ENCODE measurements around the gene SERPINA5. TPM values are rescaled to one million over a fixed set of nuclear protein-coding genes. Genes with fewer than 3 reads are reported as not detected.

The SERPINA5 gene
- total RNA-seq, 1 experiment from 2014 or later, result not detected

GRCh38 chr14:94615823-94616570 lies 34.8 kb downstream of the SERPINA5 start:
- in situ Hi-C loops (cut with HindIII; ENCODE audit: low sequenced_read_pairs), result no loop called here
- no peak for DNase-seq (ENCODE audit: low spot score)

GRCh38 chr14:94617366-94617941 lies 36.2 kb downstream of the SERPINA5 start:
- in situ Hi-C loops (cut with HindIII; ENCODE audit: low sequenced_read_pairs), result no loop called here

GRCh38 chr14:94617988-94618822 lies 37.0 kb downstream of the SERPINA5 start:
- no peak for DNase-seq (ENCODE audit: low spot score)
- in situ Hi-C loops (cut with HindIII; ENCODE audit: low sequenced_read_pairs), result no loop called here

More at GRCh38 chr14:94617366-94617941, 36.2 kb downstream of the SERPINA5 start:
- DNase-seq (ENCODE audit: low spot score), result no peak

GRCh38 chr14:94619297-94619696 lies 38.1 kb downstream of the SERPINA5 start:
- DNase-seq (ENCODE audit: low spot score), result no peak
- in situ Hi-C loops (cut with HindIII; ENCODE audit: low sequenced_read_pairs), result no loop called here

GRCh38 chr14:94620597-94620996 lies 39.4 kb downstream of the SERPINA5 start:
- in situ Hi-C loops (cut with HindIII; ENCODE audit: low sequenced_read_pairs), result no loop called here
- DNase-seq (ENCODE audit: low spot score), result no peak

GRCh38 chr14:94621358-94622134 lies 40.3 kb downstream of the SERPINA5 start:
- DNase-seq (ENCODE audit: low spot score), result no peak
- in situ Hi-C loops (cut with HindIII; ENCODE audit: low sequenced_read_pairs), result no loop called here

- in situ Hi-C loops (cut with HindIII; ENCODE audit: low sequenced_read_pairs), result no loop called here
Observed at GRCh38 chr14:94622653-94623421, 41.6 kb downstream of the SERPINA5 start.

GRCh38 chr14:94623422-94623809 lies 42.2 kb downstream of the SERPINA5 start:
- DNase-seq (ENCODE audit: low spot score), result no peak
- in situ Hi-C loops (cut with HindIII; ENCODE audit: low sequenced_read_pairs), result no loop called here

More at GRCh38 chr14:94622653-94623421, 41.6 kb downstream of the SERPINA5 start:
- DNase-seq (ENCODE audit: low spot score), result no peak

GRCh38 chr14:94623856-94624499 lies 42.8 kb downstream of the SERPINA5 start:
- in situ Hi-C loops (cut with HindIII; ENCODE audit: low sequenced_read_pairs), result no loop called here
- DNase-seq (ENCODE audit: low spot score), result no peak

- in situ Hi-C loops (cut with HindIII; ENCODE audit: low sequenced_read_pairs), result no loop called here
- no peak for DNase-seq (ENCODE audit: low spot score)
Observed at GRCh38 chr14:94624537-94625352, 43.5 kb downstream of the SERPINA5 start.

- in situ Hi-C loops (cut with HindIII; ENCODE audit: low sequenced_read_pairs), result no loop called here
- DNase-seq (ENCODE audit: low spot score), result no peak
Observed at GRCh38 chr14:94625353-94625635, 44.1 kb downstream of the SERPINA5 start.

- no peak for DNase-seq (ENCODE audit: low spot score)
- in situ Hi-C loops (cut with HindIII; ENCODE audit: low sequenced_read_pairs), result no loop called here
Observed at GRCh38 chr14:94628578-94628977, 47.4 kb downstream of the SERPINA5 start.

- in situ Hi-C loops (cut with HindIII; ENCODE audit: low sequenced_read_pairs), result no loop called here
- no peak for DNase-seq (ENCODE audit: low spot score)
Observed at GRCh38 chr14:94630396-94630795, 49.2 kb downstream of the SERPINA5 start.

GRCh38 chr14:94631050-94631449 lies 49.8 kb downstream of the SERPINA5 start:
- no peak for DNase-seq (ENCODE audit: low spot score)
- in situ Hi-C loops (cut with HindIII; ENCODE audit: low sequenced_read_pairs), result no loop called here

GRCh38 chr14:94631536-94632304 lies 50.5 kb downstream of the SERPINA5 start:
- in situ Hi-C loops (cut with HindIII; ENCODE audit: low sequenced_read_pairs), result no loop called here
- DNase-seq (ENCODE audit: low spot score), result no peak

GRCh38 chr14:94632305-94632590 lies 51.0 kb downstream of the SERPINA5 start:
- no peak for DNase-seq (ENCODE audit: low spot score)
- in situ Hi-C loops (cut with HindIII; ENCODE audit: low sequenced_read_pairs), result no loop called here

- in situ Hi-C loops (cut with HindIII; ENCODE audit: low sequenced_read_pairs), result no loop called here
- DNase-seq (ENCODE audit: low spot score), result no peak
Observed at GRCh38 chr14:94633121-94633520, 51.9 kb downstream of the SERPINA5 start.
